Loucy (cell line): ENCODE data around the gene ZCCHC14.

Source experiments
- H2AFZ ChIP-seq: fragments of 200-600 bp; sonication (generic); 2 replicates; pipeline ENCODE4 v1.6.0; 2016; ENCODE audit warnings: antibody characterized with exemption, mild to moderate bottlenecking, low read length, moderate library complexity
- H3F3A ChIP-seq: fragments of 200-600 bp; 2 replicates; pipeline ENCODE4 v1.6.0; 2016; ENCODE audit warnings: antibody characterized with exemption, low read depth, mild to moderate bottlenecking
- H3K27me3 ChIP-seq: fragments of 200-600 bp; sonication (generic); 2 replicates; pipeline ENCODE4 v1.6.1; 2014; ENCODE audit warnings: low read length, mild to moderate bottlenecking; ENCODE audit not compliant: insufficient read depth, poor library complexity, severe bottlenecking
- H3K36me3 ChIP-seq: fragments of 200-600 bp; sonication (generic); 2 replicates; pipeline ENCODE4 v1.6.1; 2016; ENCODE audit warnings: low read length; ENCODE audit not compliant: insufficient read depth
- H3K4me1 ChIP-seq: fragments of 200-600 bp; sonication (generic); 2 replicates; pipeline ENCODE4 v1.5.1; 2014; ENCODE audit warnings: low read length, mild to moderate bottlenecking; ENCODE audit not compliant: insufficient read depth, poor library complexity, severe bottlenecking
- H3K4me2 ChIP-seq: fragments of 200-600 bp; sonication (generic); 2 replicates; pipeline ENCODE4 v1.6.0; 2014; ENCODE audit warnings: antibody characterized with exemption, low read length, low read depth, mild to moderate bottlenecking; ENCODE audit not compliant: poor library complexity, severe bottlenecking
- H3K4me3 ChIP-seq: fragments of 200-600 bp; sonication (generic); 2 replicates; pipeline ENCODE4 v1.5.1; 2014; ENCODE audit warnings: low read length, mild to moderate bottlenecking, mixed read lengths; ENCODE audit not compliant: poor library complexity, severe bottlenecking
- H3K79me2 ChIP-seq: fragments of 200-600 bp; sonication (generic); 2 replicates; pipeline ENCODE4 v1.6.1; 2014; ENCODE audit warnings: low read length; ENCODE audit not compliant: insufficient read depth
- H3K9ac ChIP-seq: fragments of 200-600 bp; sonication (generic); 2 replicates; pipeline ENCODE4 v1.6.0; 2014; ENCODE audit warnings: mild to moderate bottlenecking, low read depth, low read length, moderate library complexity; ENCODE audit not compliant: poor library complexity, severe bottlenecking
- H3K9me2 ChIP-seq: fragments of 200-600 bp; sonication (generic); replicated peaks from 2 replicates; pipeline ENCODE4 v1.6.1; 2016; ENCODE audit warnings: low read depth, low read length, mixed read lengths
- H3K9me3 ChIP-seq: fragments of 200-600 bp; sonication (generic); 2 replicates; pipeline ENCODE4 v1.6.1; 2014; ENCODE audit warnings: mild to moderate bottlenecking, antibody characterized with exemption, low read length, low read depth; ENCODE audit not compliant: insufficient read depth
- H4K20me1 ChIP-seq: fragments of 200-600 bp; sonication (generic); 2 replicates; pipeline ENCODE4 v1.6.0; 2014; ENCODE audit warnings: antibody characterized with exemption, low read length, mild to moderate bottlenecking; ENCODE audit not compliant: insufficient read depth, poor library complexity, severe bottlenecking
- EZH2phosphoT487 ChIP-seq: fragments of 200-600 bp; IDR thresholded peaks from 2 replicates; pipeline ENCODE4 v1.6.1; 2018; ENCODE audit warnings: antibody characterized with exemption, mild to moderate bottlenecking, moderate library complexity, borderline replicate concordance
- TF ChIP-seq, protein P1 (sequence below): fragments of 200-600 bp; sonication (generic); conservative IDR thresholded peaks from 2 replicates; pipeline ENCODE4 v1.5.1; 2014; ENCODE audit warnings: mild to moderate bottlenecking, antibody characterized with exemption, low read length

Gene ZCCHC14

DNA sequence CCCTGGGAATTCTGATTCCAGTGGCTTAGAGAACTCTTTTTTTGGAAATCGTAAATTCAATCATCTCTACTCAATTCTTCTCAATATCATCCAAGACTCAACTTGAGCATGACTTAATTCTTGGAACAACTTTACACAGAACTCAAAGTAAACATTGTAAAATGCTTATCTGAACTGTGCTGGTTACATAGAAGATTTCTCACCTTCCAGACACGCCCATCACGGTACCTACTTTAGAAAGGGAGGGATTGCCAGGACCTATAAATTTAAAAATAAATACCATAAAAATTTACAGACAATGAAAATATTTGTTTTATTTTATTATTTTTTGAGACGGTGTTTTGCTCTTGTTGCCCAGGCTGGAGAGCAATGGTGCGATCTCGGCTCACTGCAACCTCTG, 74.2 kb downstream of the ZCCHC14 start:
- Histone ChIP-seq H3K79me2 (no peaks in the 10 kb centered on the region), H3F3A (no peaks in the 10 kb centered on the region), H3K27me3 (no peaks in the 10 kb centered on the region), H3K9me2 (no peaks in the 10 kb centered on the region), H3K9me3 (no peaks in the 10 kb centered on the region), H3K4me3 (no peak overlapping the region), H3K4me2 (no peak overlapping the region), H3K36me3 (no peaks in the 10 kb centered on the region), H3K9ac (no peak overlapping the region), H3K4me1 (no peaks in the 10 kb centered on the region), H2AFZ (no peak overlapping the region), H4K20me1 (no peaks in the 10 kb centered on the region)
- TF ChIP-seq EZH2phosphoT487 = no peak

- Histone ChIP-seq H3K9me3 (no peaks in the 10 kb centered on the region), H4K20me1 (no peaks in the 10 kb centered on the region), H3K36me3 (no peaks in the 10 kb centered on the region)
These were observed 74.6 kb downstream of the ZCCHC14 start for GRCh38 chr16:87418216-87418615.

DNA sequence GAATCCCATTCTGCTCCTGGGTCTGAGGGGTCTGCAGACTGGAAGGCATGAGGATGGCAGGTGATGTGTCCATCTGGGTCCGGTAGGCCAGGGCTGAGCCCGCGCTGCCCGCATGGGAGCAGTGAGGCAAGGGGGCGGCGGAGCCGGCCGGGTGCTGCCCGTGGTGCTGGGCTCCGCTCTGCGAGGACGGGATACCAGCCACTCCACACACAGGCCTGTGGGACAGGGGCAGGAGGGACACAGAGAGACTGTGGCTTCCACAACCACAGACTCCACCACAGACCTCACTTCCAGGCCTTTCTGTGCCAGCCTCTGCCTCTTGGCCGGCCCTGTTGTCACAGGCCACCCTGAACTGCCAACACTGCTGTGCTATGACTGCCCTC, 75.3 kb downstream of the ZCCHC14 start:
- no peaks in the 10 kb centered on the region for H3K27me3 ChIP-seq
- no peaks in the 10 kb centered on the region for H3K9me3 ChIP-seq
- no peaks in the 10 kb centered on the region for H4K20me1 ChIP-seq
- no peaks in the 10 kb centered on the region for H3K79me2 ChIP-seq
- no peak overlapping the region for H3K4me3 ChIP-seq
- no peak overlapping the region for H3K4me2 ChIP-seq
- TF ChIP-seq, protein P1, sequence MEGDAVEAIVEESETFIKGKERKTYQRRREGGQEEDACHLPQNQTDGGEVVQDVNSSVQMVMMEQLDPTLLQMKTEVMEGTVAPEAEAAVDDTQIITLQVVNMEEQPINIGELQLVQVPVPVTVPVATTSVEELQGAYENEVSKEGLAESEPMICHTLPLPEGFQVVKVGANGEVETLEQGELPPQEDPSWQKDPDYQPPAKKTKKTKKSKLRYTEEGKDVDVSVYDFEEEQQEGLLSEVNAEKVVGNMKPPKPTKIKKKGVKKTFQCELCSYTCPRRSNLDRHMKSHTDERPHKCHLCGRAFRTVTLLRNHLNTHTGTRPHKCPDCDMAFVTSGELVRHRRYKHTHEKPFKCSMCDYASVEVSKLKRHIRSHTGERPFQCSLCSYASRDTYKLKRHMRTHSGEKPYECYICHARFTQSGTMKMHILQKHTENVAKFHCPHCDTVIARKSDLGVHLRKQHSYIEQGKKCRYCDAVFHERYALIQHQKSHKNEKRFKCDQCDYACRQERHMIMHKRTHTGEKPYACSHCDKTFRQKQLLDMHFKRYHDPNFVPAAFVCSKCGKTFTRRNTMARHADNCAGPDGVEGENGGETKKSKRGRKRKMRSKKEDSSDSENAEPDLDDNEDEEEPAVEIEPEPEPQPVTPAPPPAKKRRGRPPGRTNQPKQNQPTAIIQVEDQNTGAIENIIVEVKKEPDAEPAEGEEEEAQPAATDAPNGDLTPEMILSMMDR = no peak
- no peak for TF ChIP-seq EZH2phosphoT487
- H3K4me1 ChIP-seq = no peaks in the 10 kb centered on the region
- H2AFZ ChIP-seq = no peak overlapping the region
- no peaks in the 10 kb centered on the region for H3K9me2 ChIP-seq
- no peaks in the 10 kb centered on the region for H3F3A ChIP-seq
- no peaks in the 10 kb centered on the region for H3K36me3 ChIP-seq
- H3K9ac ChIP-seq = no peak overlapping the region

More at GRCh38 chr16:87418216-87418615, 74.6 kb downstream of the ZCCHC14 start:
- no peaks in the 10 kb centered on the region for H3K79me2 ChIP-seq
- no peaks in the 10 kb centered on the region for H3K27me3 ChIP-seq
- no peak overlapping the region for H3K9ac ChIP-seq
- no peaks in the 10 kb centered on the region for H3K9me2 ChIP-seq
- no peak overlapping the region for H3K4me3 ChIP-seq
- H3K4me2 ChIP-seq = no peak overlapping the region
- TF ChIP-seq EZH2phosphoT487 = no peak
- TF ChIP-seq, protein P1 = no peak
- no peak overlapping the region for H2AFZ ChIP-seq
- H3F3A ChIP-seq = no peaks in the 10 kb centered on the region
- H3K4me1 ChIP-seq = no peaks in the 10 kb centered on the region

- H3K9ac ChIP-seq = no peak overlapping the region
- H3K36me3 ChIP-seq = no peaks in the 10 kb centered on the region
These were observed 75.8 kb downstream of the ZCCHC14 start for GRCh38 chr16:87416826-87417527.

More at GRCh38 chr16:87416826-87417527, 75.8 kb downstream of the ZCCHC14 start:
- no peaks in the 10 kb centered on the region for H3F3A ChIP-seq
- no peaks in the 10 kb centered on the region for H3K9me3 ChIP-seq
- no peaks in the 10 kb centered on the region for H3K27me3 ChIP-seq
- no peak overlapping the region for H3K4me2 ChIP-seq
- no peaks in the 10 kb centered on the region for H3K4me1 ChIP-seq
- H3K9me2 ChIP-seq = no peaks in the 10 kb centered on the region
- no peak overlapping the region for H3K4me3 ChIP-seq
- no peak overlapping the region for H2AFZ ChIP-seq
- TF ChIP-seq, protein P1 = peak; percentile 71
- TF ChIP-seq EZH2phosphoT487 = no peak
- no peaks in the 10 kb centered on the region for H4K20me1 ChIP-seq
- no peaks in the 10 kb centered on the region for H3K79me2 ChIP-seq
